ENCODE data around the gene USP47.

DNA sequence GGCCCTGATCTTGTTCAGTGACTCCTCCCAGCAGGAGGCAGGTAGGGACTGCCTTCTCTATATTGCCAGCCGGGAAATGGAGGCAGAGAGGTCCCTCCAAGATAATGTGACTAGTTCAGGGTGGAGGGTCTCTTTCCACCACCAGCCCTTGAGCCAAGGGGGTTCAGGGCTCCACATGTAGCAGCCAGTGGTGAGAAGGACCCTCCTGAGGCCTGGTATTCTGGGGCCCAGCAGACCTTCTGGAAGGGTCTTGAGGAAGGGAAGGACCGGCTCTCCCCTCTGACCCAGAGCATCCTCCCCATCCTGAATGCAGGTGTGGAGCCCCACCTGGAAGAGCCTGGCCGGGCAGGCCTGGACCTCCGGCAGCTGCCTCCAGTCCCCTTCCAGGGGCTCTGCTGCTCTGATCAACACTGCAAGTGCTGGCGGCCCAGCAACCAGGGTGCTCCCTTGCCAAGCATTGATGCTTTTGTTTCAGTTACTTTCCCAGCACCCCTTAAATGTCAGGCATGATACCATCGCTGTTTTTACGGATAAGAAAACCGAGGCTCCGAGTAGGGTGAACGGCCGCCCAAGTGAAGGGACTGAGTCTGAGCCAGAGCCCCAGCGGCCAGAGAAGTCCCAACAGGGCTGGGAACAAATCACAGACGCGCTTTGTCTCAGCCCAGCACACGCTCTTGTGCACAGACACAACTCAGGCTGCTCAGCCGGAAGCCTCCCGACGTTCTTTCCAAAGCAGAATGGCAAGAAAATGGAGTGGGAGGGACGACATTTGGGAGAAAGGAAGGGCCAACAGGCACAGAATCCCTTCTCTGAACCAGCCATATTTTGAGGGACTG lies 127.8 kb downstream of the USP47 start:
- TF ChIP-seq, protein P1, sequence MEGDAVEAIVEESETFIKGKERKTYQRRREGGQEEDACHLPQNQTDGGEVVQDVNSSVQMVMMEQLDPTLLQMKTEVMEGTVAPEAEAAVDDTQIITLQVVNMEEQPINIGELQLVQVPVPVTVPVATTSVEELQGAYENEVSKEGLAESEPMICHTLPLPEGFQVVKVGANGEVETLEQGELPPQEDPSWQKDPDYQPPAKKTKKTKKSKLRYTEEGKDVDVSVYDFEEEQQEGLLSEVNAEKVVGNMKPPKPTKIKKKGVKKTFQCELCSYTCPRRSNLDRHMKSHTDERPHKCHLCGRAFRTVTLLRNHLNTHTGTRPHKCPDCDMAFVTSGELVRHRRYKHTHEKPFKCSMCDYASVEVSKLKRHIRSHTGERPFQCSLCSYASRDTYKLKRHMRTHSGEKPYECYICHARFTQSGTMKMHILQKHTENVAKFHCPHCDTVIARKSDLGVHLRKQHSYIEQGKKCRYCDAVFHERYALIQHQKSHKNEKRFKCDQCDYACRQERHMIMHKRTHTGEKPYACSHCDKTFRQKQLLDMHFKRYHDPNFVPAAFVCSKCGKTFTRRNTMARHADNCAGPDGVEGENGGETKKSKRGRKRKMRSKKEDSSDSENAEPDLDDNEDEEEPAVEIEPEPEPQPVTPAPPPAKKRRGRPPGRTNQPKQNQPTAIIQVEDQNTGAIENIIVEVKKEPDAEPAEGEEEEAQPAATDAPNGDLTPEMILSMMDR (conservative IDR thresholded peaks at IDR 0.05; ENCODE audit: low read depth, low read length) = no peak
- no peak for TF ChIP-seq EZH2phosphoT487 (IDR thresholded peaks at IDR 0.05; ENCODE audit: borderline replicate concordance, low read length)
- TF ChIP-seq EZH2 (IDR thresholded peaks at IDR 0.05; ENCODE audit: low read length, unreplicated experiment) = no peak

All from PC-3 (cell line).